ENCODE results near the gene TOP2B.

The TOP2B gene

DNA sequence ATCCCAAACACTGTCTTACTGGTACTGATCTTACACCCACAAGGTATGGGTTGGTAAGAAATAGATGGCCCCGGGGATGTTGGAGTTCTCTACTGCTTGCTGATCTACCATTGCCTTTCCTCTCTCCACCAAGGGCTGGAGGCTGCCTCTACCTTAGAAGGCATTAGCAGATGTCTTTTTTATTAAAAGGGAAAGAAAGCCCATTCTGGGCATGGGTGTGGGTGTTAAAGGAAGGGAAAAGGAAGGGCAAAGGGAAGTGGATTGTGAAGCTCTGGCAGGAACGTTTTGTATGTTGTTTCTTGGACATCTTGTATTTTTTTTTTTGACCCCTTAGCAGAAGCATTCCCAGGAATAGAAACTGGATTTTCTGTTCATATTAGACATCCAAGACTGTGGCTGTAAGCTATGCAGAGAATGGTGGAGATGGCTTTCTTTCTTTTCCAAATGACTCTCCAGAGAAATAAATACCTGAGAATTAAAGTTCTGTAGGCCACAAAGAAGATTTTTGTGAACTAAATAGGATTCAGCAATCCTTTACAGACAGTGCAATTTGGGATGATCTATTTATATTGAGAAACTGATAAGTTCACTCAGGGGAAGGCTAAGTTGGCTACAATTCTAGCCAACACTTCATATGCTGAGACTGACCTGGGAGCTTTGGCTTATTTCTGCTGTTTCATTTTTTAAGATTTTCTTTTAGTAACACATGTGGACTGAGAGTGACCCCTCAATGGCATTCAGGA, 108.8 kb downstream of the TOP2B start:
- DNase-seq, result no peak

DNA sequence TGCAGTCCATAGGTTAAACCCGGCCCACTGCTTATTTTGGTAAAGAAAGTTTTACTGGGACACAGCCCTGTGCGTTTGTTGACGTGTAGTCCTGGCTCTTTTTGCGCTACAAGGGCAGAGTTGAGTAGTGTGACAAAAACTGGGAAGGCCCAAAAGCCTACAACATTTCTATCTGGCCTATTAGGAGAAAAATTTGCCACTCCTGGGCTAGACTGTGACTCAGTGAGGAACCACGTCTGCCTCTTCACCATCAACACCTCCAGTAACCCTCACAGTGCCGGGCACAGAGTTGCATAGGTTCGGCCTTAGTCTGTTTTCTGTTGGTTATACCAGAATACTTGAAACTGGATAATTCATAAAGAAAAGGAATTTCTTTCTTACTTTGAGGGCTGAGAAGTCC, 110.3 kb downstream of the TOP2B start:
- no peak for DNase-seq

DNA sequence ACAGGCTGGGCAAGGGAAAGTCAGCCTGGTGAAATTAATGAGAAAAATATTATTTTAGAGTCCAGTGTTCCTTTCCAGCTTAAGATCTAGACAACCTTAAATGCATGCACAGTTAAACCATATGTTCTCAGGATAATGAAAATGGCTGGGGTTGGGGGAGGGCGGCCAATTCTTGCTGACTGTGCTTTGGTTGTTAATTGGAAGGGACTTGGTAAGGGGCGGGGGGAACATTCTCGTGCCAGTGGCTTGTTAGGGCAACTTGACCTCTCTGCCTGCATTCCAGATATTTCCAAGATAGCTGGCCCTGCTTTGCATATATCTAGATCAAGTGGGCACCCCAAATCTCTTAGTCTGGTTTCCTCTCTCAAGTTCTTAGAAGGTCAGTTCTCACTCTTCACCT, 112.5 kb downstream of the TOP2B start:
- DNase-seq, result no peak

DNA sequence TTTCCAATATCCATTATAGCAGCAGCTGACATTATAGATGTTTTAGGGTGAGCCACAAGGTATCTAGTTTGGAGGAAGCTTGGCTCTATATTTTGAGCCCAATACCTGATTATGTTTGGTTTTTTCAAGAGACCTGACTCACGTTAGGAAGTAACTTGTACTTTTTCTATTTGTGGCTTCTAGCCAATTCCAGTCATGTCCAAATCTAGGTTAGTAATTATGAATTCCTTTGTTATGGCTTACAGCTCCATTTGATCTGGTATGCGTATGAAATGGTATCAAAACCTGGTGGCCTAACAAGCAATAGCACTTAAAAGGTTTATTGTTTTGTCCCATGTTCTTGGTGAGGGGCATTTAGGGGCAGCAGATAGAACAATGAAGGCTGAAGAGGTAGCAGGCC, 115.9 kb downstream of the TOP2B start:
- DNase-seq, result no peak

DNA sequence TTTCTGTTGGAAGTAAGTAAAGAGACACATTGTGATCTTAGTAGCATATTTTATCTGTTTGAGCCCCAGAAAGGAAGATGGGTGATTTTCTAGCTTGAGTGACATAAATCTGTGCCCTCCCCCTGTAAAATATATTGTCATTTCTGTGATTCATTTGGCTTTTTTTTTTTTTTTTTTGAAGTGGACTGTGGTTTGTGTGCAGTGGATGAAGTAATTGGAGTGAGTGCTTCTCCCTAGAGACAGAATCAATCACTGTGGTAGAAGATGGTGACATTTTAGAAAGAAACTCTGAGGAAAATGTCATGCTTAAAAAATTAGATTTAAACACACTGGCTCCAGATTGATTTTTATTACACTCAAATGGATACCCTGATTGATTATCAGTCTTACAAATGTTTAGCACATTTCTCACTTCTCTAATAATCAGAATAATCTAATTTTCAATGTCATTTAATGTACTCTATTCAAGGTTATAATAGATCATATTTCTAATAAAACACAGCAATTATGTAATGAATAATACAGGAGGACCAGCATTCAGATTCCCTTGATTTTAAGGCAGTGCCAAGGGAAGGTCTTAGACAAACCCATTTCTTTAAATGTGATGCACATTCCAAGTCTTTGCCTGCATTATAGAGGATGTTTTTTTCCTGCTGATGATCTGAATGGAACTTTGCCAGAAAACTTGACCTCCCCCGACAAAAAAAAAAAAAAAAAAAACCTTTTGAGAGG, 116.6 kb downstream of the TOP2B start:
- no peak for DNase-seq

Measured in suppressor macrophage (primary cell).